Neutrophil (primary cell): ENCODE results near the gene AHR.

Experiments
- H3K27ac ChIP-seq: fragments of 200-600 bp; sonication (generic); 2 replicates; pipeline ENCODE4 v1.5.1; 2016; ENCODE audit warnings: mild to moderate bottlenecking, moderate library complexity
- H3K27me3 ChIP-seq: fragments of 200-600 bp; sonication (generic); 2 replicates; pipeline ENCODE4 v1.6.0; 2016; ENCODE audit warnings: mild to moderate bottlenecking
- H3K36me3 ChIP-seq: fragments of 200-600 bp; sonication (generic); 2 replicates; pipeline ENCODE4 v1.5.1; 2017
- H3K4me1 ChIP-seq, 2 experiments: fragments of 200-600 bp in 1 of 2; sonication (generic) in 1 of 2; 1 replicate in 1 of 2; 2 replicates in 1 of 2; pipeline versions ENCODE4 v1.5.1 to v1.6.1; 2013 to 2016; ENCODE audit warnings: low read depth in 1 of 2, low read length in 1 of 2, mild to moderate bottlenecking in 1 of 2, moderate library complexity in 1 of 2; ENCODE audit not compliant: control insufficient read depth in 1 of 2, insufficient read depth in 1 of 2
- H3K4me3 ChIP-seq, 2 experiments: fragments of 200-600 bp in 1 of 2; sonication (generic) in 1 of 2; 1 replicate in 1 of 2; 2 replicates in 1 of 2; pipeline ENCODE4 v1.5.1; 2013 to 2016; ENCODE audit warnings: low read depth in 1 of 2, low read length in 1 of 2, mild to moderate bottlenecking in 1 of 2, moderate library complexity in 1 of 2
- H3K9me3 ChIP-seq: fragments of 200-600 bp; sonication (generic); 2 replicates; pipeline ENCODE4 v1.5.1; 2016
- TF ChIP-seq, protein P1 (sequence below): fragments of 200-600 bp; sonication (generic); IDR thresholded peaks from 2 replicates; pipeline ENCODE4 v1.5.1; 2016; ENCODE audit warnings: antibody characterized with exemption

The AHR gene

GRCh38 chr7:17298102-17298839 lies at the start of gene AHR:
Gene AHR (plus strand): TSS chr7:17298652. CDS start chr7:17299265, 613 bp downstream.
- no peak within 1 kb of the TSS for H3K27ac ChIP-seq
- peak within 1 kb of the TSS; percentile 63 to 77 for H3K4me3 ChIP-seq
- peaks cover 8 to 36% of the 10 kb centered on the region in 2 experiments for H3K4me1 ChIP-seq
- H3K36me3 ChIP-seq = no peaks in the 10 kb centered on the region
- no peaks in the 10 kb centered on the region for H3K9me3 ChIP-seq
- peaks cover 51% of the 10 kb centered on the region for H3K27me3 ChIP-seq
- TF ChIP-seq, protein P1, sequence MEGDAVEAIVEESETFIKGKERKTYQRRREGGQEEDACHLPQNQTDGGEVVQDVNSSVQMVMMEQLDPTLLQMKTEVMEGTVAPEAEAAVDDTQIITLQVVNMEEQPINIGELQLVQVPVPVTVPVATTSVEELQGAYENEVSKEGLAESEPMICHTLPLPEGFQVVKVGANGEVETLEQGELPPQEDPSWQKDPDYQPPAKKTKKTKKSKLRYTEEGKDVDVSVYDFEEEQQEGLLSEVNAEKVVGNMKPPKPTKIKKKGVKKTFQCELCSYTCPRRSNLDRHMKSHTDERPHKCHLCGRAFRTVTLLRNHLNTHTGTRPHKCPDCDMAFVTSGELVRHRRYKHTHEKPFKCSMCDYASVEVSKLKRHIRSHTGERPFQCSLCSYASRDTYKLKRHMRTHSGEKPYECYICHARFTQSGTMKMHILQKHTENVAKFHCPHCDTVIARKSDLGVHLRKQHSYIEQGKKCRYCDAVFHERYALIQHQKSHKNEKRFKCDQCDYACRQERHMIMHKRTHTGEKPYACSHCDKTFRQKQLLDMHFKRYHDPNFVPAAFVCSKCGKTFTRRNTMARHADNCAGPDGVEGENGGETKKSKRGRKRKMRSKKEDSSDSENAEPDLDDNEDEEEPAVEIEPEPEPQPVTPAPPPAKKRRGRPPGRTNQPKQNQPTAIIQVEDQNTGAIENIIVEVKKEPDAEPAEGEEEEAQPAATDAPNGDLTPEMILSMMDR = no peak

- Histone ChIP-seq H3K4me3 (no peak overlapping the region), H3K27ac (no peak overlapping the region), H3K4me1 (no peaks in the 10 kb centered on the region), H3K27me3 (no peaks in the 10 kb centered on the region), H3K36me3 (no peaks in the 10 kb centered on the region), H3K9me3 (no peaks in the 10 kb centered on the region)
- TF ChIP-seq, protein P1 = no peak
Measured at GRCh38 chr7:17253885-17254284, 44.6 kb upstream of the AHR start.

- H3K4me1 ChIP-seq = no peaks in the 10 kb centered on the region
- TF ChIP-seq, protein P1 = no peak
- no peaks in the 10 kb centered on the region for H3K36me3 ChIP-seq
Measured at GRCh38 chr7:17255926-17256325, 42.5 kb upstream of the AHR start.

DNA sequence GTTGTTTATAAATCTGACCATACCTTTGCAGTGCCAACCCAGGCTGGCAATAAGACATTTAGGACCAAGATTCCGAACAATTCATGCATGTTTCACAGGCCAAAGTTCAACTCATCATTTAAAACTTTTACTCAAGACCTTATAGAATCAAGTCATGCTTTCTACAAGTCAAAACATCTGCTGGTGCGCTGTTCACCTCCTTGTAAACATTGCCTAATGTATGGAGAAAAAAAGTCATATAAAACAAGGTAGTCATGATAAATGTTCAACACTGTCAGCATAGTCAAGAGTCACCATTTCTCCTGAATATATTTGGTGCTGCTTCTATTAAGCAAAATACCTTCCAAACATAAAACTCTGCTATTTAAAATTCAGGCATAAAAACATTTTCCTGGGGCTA lies 42.1 kb upstream of the AHR start:
- Histone ChIP-seq H3K4me3 (no peak overlapping the region), H3K4me1 (no peaks in the 10 kb centered on the region), H3K36me3 (no peaks in the 10 kb centered on the region), H3K9me3 (no peaks in the 10 kb centered on the region), H3K27ac (no peak overlapping the region), H3K27me3 (no peaks in the 10 kb centered on the region)
- TF ChIP-seq, protein P1 = no peak

More at GRCh38 chr7:17255926-17256325, 42.5 kb upstream of the AHR start:
- Histone ChIP-seq H3K4me3 (no peak overlapping the region), H3K27me3 (no peaks in the 10 kb centered on the region), H3K9me3 (no peaks in the 10 kb centered on the region), H3K27ac (no peak overlapping the region)

- H3K27ac ChIP-seq = no peak overlapping the region
- H3K4me1 ChIP-seq = no peaks in the 10 kb centered on the region
- H3K9me3 ChIP-seq = no peaks in the 10 kb centered on the region
Measured at GRCh38 chr7:17266565-17266964, 31.9 kb upstream of the AHR start.

More at GRCh38 chr7:17266565-17266964, 31.9 kb upstream of the AHR start:
- Histone ChIP-seq H3K4me3 (no peak overlapping the region), H3K27me3 (no peaks in the 10 kb centered on the region), H3K36me3 (no peaks in the 10 kb centered on the region)
- TF ChIP-seq, protein P1 = no peak
